Midbrain (tissue), 1 donor: Measurements from ENCODE around the gene OR2Y1.
"Not testable (repeated sequence)": the region's sequence is repeated elsewhere in the genome, so short reads cannot be mapped to it uniquely, and the experiment has no call there.

Source experiments
- DNase-seq: peaks from one replicate; lab custom pipeline; 2025; lab: John Stamatoyannopoulos, UW

OR2Y1 gene, protein sequence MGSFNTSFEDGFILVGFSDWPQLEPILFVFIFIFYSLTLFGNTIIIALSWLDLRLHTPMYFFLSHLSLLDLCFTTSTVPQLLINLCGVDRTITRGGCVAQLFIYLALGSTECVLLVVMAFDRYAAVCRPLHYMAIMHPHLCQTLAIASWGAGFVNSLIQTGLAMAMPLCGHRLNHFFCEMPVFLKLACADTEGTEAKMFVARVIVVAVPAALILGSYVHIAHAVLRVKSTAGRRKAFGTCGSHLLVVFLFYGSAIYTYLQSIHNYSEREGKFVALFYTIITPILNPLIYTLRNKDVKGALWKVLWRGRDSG

DNA sequence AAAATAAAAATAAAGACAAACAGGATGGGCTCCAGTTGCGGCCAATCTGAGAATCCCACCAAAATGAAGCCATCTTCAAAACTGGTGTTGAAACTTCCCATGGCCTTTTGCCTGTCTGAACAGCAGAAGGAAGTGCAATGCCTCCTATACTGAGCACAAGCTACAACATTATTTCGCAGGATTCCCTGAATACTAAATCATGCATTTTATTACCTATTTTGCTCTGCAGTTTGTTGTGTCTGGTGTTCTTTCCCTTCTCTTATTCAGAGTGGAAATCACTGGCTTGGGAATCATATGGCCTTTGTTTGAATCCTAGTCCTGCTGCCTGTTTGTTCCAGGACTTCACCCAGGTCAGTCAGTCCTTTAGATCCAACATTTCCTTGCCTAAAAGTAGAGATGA is at the start of gene OR2Y1:
Gene OR2Y1 (minus strand): TSS at position 101 of the 400 bp plus-strand sequence. CDS start 0 bp downstream, at position 101.
- DNase-seq = no peak

DNA sequence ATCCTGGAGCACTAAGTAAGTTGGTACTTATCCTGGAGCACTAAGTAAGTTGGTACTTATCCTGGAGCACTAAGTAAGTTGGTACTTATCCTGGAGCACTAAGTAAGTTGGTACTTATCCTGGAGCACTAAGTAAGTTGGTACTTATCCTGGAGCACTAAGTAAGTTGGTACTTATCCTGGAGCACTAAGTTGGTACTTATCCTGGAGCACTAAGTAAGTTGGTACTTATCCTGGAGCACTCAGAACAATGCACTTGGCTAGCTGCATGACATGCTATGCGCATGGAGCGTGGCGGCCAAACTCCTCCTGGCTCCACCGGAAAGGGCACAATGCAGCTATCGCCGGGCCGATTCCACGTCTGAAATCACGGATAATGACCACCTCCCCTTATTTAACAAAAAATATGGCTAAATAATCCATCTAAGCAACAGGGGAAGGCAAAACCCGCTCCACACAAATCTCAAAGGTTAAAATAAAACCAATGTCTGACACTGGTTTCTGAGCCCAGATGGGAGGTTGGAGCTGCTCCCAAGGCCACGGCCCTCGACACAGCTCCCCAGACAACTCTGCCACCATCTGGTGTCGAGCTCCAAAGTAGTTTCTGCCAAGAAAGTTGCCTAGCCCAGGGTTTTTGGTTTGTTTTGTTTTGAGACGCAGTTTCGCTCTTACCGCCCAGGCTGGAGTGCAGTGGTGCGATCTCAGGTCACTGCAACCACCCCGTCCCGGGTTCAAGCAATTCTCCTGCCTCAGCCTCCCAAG is 49.0 kb upstream of the OR2Y1 start:
- DNase-seq = not testable (repeated sequence)

DNA sequence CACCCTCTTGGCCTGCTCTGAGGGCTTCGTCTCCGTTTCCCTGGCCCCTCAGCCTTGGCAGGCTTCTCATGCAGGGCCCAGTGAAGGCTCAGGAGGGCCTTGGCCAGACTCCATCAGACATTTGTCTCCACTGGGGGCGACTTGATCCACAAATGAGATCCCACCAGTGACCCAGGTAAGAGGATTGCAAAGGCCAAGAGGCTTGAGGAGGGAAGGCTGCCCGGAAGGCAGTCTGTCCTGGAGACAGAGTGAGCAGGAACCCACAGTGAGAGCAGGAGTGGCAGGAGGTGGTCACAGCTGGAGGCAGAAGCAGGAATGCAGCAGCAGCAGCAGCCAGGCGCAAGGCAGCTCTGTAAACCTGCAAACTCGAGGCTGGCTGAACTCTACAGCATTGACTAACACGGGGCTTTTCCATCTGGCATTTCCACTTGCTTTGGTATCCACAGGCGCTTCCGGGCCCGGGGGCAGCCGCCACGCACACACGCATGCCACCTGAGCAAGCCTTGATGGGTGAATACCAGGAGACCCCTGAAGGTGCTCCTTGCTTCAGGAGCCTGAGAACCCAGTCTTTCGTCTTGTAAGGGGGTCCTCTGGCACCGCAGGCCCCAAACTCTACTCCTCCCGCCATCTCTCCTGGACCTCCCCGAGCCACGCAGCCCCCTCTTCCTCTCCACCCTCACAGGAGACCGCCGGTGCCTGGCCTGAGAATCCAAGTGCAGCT is 48.0 kb upstream of the OR2Y1 start:
- DNase-seq = no peak

DNA sequence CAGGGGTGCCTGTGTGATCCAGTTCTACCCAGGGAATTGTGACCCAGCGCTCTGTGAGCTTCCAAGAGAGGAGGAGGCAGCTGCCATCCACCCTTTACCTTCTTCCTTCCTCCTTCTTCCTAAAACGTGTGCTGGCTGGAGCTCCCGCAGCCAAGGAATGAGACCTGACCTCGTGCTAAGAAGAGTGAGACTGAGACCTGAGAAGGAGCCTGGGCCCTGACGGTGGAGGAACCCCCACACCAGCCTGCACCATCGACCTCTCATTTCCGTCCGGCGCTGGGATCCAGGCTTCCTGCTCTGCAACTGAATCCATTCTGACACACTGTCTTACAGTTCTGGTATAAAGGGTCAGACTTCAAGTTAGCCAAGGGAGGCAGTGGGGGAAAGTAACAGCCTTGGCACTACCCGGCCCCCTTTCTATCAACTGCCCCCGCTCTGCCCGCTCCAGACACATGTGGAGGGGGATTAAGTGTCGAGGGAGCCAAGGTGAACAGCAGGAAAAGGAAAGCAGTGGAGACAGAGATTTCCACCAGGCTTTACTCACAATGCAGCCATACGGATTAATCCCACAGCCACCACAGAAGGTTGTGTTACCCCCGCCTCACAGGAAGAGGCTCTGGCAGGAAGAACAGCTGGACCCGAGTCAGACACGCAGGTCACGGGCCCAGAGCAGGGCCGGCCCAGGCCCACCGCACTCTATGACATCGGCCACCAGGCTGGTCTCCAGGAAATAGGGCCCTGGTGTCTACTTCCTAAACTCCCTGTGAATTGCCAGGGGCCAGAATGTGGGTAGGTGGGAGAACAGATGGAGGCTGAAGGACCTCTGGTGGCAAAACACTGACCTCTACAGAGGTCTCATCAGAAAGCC is 46.9 kb upstream of the OR2Y1 start:
- DNase-seq = no peak

DNA sequence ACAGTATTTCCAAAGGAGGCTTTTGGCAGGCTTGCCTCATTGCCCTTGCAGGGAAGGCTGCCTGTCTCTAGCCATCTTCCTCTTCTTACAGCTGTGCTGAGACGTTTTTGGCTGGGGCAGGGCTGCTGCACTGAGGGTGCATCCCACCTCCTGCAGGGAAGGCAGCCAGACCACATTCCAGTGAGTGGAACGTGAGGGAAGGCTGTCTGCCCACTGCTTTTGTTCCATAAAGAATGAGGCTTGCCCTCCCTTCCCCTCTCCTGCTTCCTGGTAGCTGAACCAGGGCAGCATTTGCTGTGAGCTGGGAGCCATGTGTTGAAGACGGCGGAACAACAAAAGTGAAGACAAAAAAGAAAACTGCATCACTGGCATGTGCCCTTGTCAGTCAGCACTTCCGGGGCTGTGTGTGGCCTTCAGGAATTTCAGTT is 46.0 kb upstream of the OR2Y1 start:
- DNase-seq = no peak

DNA sequence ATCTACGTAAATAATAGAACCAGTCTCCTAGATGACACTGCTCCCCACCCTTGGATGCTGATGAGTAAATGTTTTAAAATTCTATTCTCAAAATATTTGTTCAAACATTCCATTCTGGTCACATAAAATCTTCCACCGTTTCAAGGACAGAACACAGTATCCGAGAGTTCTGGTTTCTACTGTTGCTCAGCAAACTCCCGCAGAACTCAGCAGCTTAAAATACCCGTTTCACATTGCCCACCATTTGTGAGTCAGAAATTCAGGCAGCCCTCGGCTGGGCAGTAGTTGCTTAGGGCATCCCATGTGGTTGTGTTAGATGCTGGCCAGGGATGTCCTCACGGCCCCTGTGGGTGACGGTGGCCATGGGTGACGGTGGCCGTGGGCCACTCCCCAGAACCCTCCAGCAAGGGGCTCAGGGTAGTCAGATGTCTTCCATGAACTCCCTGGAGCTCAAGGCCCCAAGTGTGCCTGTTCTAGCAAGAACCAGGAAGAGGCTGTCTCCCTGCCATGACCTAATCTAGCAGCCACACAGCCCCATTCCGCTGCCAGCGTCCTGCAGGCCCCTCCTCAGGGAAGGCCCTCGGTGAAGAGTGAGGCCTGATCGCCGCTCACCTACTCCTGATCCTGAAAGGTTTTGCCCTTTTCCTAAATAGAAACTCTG is 45.4 kb upstream of the OR2Y1 start:
- no peak for DNase-seq

DNA sequence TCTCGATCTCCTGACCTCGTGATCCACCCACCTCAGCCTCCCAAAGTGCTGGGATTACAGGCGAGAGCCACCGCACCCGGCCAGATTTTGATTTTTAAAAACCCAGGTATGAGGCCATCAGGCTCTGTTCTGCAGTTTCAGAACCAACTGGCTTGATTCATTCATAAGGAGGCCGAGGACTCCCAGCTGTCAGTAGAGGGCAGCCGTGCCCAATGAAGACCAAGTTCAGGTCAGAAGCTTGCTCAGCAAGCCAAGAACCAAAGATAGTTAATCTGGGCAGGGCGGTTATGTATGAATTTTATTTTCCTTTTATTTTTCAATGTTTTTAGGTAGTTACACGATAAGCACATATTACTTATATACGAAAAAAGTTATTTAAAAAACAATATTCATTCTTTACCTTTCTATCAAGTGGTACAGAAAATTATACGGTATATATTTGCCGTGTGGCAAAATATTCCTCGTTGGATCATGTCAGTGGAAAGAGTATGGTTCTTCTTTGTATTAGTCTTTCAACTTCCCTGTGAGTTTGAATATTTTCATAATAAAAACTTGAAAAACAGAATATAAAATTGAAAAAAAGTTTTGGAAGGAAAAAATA is 44.7 kb upstream of the OR2Y1 start:
- peak; percentile 80 for DNase-seq

DNA sequence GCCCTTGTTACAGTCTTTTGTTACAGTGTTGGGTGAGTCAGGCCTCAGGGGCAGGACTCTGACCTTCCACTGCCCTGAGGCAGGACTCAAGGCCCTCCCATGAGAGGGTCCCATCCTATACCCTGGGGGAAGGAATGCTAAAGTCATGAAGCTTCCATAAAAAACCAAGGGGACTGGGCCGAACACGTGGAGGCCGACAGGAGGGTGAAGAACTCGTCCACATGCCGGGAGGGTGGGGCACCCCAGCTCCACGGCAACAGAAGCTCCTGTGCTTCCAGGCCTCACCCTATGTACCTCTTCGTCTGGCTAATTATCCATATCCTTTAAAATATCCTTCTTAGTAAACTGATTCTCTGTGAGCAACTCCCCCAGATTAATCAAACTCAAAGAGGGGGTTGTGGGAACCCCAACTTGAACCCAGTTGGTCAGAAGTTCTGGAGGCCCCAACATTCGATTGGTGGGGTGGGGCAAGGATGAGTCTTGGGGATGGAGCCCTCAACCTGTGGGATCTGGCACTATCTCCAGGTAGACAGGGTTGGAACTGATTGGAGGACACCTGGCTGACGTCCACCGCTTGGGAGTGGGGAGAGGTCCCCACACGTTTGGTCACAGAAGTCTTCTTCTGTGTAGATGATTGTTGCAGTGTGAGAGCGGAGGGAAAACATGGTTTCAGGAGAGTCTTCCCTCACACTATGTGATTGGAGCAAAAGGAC is 43.6 kb upstream of the OR2Y1 start:
- no peak for DNase-seq

DNA sequence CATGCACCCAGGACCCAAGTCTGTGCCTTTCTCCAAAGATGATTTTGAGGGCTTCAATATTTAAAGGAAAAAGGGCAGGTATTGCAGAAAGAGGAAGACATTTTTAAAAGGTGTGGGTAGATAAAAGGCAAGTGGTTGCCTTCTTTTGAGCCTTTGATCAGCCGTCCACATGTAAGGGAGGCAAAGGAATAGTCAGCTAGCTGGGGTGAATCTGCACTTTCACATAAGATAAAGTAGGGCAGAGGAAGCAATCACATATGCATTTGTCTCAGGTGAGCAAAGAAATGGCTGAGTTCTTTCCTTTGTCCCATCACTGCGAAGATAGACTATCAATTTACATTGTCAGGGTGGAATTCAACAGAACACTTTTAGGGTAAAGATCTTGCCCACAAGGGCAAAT is 42.9 kb upstream of the OR2Y1 start:
- no peak for DNase-seq

DNA sequence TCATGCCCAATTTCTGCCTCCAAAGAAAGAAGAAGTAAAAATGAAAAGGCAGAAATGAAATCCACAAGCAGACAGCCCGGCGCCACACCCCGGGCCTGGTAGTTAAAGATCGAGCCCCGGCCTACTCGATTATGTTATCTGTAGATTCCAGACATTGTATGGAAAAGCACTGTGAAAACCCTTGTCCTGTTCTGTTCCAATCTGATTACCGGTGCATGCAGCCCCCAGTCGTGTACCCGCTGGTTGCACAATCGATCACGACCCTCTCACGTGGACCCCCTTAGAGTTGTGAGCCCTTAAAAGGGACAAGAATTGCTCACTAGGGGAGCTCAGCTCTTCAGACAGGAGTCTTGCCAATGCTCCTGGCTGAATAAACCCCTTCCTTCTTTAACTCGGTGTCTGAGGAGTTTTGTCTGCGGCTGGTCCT is 42.1 kb upstream of the OR2Y1 start:
- DNase-seq = not testable (repeated sequence)

DNA sequence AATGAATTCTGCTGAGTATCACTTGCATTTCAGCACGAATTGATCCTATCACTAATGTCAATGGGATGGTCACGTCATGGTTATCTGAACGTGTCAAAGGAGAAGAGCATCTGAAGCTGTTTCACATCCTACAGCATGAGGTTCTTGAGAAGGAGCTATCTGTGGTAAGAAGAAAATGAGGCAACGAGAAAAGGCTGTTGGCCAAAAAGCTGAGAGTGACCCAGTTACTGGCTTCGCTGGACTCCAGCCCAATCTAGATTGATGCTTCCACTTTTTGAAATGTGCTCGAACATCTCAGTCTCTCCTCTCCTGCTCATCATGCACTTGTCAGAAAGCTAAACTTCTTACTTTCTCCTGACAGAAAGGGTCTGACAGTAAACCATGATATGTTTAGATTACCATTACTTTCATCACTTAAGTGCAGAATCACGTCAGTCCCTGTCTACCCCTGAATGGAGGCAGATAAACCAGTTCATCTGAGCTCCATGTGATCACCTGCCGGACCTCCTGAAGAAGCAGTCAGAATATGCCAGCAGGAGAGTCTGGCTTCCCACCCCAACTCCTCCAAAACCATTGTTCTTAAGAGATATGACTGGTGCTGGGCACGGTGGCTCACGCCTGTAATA is 40.2 kb upstream of the OR2Y1 start:
- no peak for DNase-seq

DNA sequence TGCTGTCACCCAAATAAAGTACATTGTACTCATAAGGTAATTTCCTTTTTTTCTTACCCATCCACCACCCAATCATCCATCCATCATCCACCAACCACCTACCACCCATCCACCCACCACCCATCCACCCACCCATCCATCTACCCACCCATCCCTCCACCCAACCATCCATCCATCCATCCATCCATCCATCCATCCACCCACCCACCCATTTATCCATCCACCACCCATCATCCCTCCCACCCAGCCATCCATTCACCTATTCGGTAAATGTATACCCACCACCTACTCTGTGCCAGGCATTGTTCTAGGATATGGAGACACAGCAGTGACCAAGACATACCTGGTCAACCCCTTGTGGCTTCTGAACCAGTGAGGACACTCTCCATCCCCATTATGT is 37.6 kb upstream of the OR2Y1 start:
- no peak for DNase-seq

DNA sequence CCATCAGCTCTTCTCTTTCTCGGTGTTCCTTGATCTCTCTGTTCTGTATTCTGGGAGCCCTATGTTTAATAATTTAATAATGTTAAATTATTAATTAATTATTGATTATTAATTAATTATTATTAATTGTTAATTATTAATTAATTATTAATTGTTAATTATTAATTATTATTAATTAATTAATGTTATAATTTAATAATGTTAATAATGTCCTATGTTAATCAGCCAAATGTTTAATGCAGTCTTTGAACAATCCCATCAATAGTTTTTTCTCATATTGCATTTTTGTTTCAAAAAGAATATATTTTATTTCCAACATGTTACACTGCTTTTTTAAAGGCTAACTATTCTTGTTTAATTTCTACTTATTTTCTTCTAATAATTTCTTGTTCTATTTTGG is 36.5 kb upstream of the OR2Y1 start:
- no peak for DNase-seq

DNA sequence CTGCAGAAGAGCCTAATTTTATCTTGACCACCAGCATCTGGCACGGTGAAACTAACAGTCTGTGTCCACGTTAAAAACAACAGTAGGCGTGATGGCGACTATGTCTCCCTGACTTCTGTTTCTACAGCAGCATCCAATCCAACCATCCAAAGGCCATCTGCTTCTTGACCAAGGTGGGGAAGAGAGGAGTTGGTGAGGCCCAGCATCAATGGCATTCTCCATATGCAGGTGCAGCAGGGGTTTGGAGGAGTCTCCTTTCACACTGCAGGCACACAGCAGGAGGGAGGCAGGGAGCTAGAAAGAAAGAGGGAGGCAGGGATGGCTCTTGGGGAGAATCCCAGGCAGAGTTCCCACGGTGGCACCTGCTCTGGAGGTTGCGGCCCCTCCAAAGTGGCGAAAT is 35.8 kb upstream of the OR2Y1 start:
- DNase-seq = no peak

DNA sequence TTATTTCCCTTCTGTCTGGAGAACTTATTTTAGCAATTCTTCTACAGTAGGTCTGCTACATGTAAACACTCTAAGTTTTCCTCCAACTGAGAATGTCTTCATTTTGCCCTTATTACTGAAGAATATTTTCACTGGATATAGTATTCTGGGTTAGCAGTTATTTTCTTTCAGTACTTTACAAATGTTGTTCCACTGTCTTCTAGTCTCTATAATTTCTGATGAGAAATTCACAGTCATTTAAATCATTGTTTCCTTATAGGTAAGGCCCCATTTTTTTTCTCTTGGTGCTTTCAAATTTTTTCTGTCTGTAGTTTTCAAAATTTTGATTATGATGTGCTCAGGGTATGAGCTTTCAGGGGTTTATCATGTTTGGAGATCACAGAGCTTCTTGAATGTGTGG is 32.0 kb upstream of the OR2Y1 start:
- DNase-seq = no peak

DNA sequence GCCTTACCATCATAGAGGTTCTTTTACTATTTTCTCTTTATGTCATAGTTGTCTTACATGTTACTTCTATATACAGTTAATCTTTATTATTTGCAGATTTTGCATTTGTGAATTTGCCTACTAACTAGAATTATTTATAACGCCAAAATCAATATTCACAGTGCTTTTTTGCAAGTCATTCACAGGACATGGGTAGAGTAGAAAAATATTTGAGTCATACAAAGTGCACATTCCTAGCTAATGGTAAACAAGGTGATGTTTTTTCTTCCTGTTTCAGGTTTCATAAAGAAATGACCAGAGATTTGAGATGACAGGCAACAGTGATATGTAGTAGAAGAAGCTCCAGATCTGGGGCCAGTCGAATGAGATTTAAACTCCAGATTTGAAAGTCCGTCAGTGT is 30.0 kb upstream of the OR2Y1 start:
- DNase-seq = no peak

DNA sequence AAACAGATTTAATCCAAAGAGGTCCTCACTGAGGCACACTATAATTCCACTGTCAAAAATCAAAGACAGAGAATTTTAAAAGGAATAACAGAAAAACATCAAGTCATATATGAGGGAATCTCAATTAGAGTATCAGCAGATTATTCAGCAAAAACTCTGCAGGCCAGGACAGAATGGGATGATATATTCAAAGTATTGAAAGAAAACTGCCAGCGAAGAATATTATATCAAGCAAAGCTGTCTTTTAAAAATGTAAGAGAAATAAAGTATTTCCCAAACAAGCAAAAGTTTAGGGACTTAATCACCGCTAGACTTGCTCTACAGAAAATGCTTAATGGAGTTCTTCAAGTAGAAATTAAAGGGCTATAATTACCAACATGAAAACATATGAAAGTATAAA is 15.7 kb upstream of the OR2Y1 start:
- DNase-seq = no peak

DNA sequence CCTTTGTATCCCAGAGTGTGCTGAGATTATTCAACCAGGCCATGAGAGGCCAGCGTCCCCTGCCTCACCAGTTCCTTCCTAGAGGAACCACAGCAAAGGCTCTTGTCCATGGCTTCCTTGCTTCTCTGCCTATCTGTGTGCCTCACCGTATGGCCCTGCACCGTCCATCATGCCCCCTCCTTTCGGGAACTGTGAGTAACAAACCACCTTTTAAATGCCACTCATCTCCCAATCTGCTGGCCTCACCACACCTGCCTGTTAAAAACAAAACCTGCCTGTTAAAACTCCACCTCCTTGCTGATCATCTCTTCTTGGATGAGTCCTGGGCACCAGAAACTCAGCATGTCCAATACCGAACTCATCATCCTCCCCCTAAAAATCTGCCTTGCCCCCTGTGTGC is 4.4 kb upstream of the OR2Y1 start:
- DNase-seq = no peak

DNA sequence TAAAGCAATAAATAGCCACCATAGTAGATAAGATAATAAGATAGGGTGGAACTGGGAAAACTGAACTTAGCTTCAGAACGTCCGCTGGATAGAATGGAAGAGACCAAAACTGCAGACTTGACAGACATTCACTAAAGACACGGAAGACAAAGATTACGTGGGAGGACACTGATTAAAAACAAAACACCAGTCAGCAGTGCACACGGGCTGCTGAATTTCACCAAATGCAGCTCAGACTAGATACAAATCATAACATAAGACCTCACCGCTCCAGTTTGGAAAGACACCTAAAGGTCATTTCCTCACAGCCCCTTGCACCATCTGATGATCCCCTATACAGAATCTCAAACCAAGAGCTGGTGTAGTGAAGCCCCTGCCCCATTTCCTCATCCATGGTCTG is 2.9 kb upstream of the OR2Y1 start:
- no peak for DNase-seq

DNA sequence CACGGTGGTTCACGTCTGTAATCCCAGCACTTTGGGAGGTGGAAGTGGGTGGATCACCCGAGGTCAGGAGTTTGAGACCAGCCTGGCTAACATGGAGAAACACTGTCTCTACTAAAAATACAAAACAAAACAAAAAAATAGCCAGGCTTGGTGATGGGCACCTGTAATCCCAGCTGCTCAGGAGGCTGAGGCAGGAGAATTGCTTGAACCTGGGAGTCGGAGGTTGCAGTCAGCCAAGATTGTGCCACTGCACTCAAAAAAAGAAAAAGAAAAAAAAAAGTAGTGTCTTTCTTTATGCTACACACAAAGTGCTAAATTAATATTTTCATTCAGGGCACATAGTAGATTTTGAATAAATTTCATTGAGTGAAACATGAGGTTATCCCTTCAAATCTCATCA is 1.1 kb upstream of the OR2Y1 start:
- DNase-seq = not testable (repeated sequence)
